ENCODE data around the gene CAMSAP2. TPM values are rescaled to one million over a fixed set of nuclear protein-coding genes. Genes with fewer than 3 reads are reported as not detected.

Gene CAMSAP2
- total RNA-seq, 1 experiment from 2014 or later: 25.0 TPM

GRCh38 chr1:200738949-200739651 is 407 bp downstream of the CAMSAP2 start (continued):
- TF ChIP-seq EGR1 (IDR thresholded peaks at IDR 0.05; ENCODE audit: low read depth) (0 out of 2 replicates have a peak, but pooled peaks have one; percentile 38), POLR2AphosphoS5 (IDR thresholded peaks at IDR 0.05; ENCODE audit: low read depth, low read length) (peak; percentile 44), YY1 (IDR thresholded peaks at IDR 0.05; ENCODE audit: extremely low read depth, insufficient replicate concordance, low read depth, low read length) (no peak)

DNA sequence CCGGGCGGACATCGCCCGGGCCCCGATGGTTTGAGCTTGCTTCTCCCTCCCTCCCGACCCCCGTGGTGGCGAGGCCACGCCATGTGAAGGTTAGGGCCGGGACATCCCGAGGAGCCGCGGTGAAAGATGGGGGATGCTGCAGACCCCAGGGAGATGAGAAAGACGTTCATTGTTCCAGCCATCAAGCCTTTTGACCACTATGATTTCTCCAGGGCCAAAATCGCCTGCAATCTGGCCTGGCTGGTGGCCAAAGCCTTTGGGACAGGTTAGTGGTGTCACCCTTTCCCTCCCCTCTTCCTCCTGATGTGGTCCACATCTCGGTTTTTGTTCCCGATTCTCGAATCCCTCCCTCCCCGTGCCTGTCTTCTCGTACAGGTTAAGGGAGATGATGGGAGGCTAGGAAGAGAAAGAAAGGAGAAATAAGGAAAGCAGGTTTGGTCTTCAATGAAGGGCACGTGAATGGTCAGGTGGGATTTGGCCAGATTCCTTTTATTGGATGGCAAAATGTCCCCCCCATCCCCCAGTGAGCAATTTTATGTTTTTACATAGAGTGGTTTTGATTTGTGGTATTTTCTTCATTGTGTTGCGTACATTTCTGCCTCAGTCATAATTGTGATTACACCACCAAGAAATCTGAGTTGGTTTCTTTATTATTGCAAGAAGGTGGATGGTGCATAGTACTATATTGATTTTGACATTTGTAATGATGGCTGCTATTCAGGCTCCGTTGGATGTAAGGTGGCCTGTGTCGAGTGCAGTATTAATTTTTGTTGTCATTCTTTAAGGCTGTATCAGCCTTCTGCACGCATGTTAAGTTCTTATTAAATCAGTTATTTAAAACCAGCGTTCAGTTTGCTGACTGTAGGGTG is 1.2 kb downstream of the CAMSAP2 start:
- Histone ChIP-seq H3K9ac (ENCODE audit: low read length) (peak overlapping the region; percentile 93), H3K4me2 (ENCODE audit: low read length) (peak overlapping the region; percentile 94), H4K20me1 (ENCODE audit: insufficient read depth) (no peaks in the 10 kb centered on the region; the same call in 1 of the 2 replicates), H3K79me2 (ENCODE audit: insufficient read depth, low read length) (peaks cover 51% of the 10 kb centered on the region), H3K9me2 (ENCODE audit: insufficient read depth) (no peaks in the 10 kb centered on the region), H3K9me3 (ENCODE audit: control insufficient read depth in 1 of 2, insufficient read depth in 1 of 2, low read depth in 1 of 2, low read length in 2 of 2) (no peaks in the 10 kb centered on the region), H3K36me3 (ENCODE audit: control insufficient read depth in 1 of 2, insufficient read depth in 2 of 2, low read length in 2 of 2) (no peaks in the 10 kb centered on the region), H2AFZ (ENCODE audit: low read depth, low read length, poor library complexity, severe bottlenecking) (no peak overlapping the region), H3K4me1 (ENCODE audit: control insufficient read depth in 1 of 2, insufficient read depth in 2 of 2, low read length in 2 of 2) (peaks cover 12 to 28% of the 10 kb centered on the region in 2 experiments; a peak in 3 of 4 replicates), H3K27me3 (ENCODE audit: insufficient read depth, low read length) (no peaks in the 10 kb centered on the region), H3K27ac (ENCODE audit: low read depth, low read length) (peak overlapping the region; percentile 96), H3K4me3 (replicated peaks in 1 of 2; ENCODE audit: low read depth in 1 of 2, low read length in 2 of 2) (peak overlapping the region; percentile 82 to 91)
- ATAC-seq (0 out of 2 replicates have a peak, but pooled peaks have one; percentile 4), DNase-seq (ENCODE audit: low read depth, low spot score) (no peak)
- CTCF ChIA-PET: no interaction called here
- TF ChIP-seq FOSL1 (IDR thresholded peaks at IDR 0.05; ENCODE audit: low read depth) (no peak), POLR2AphosphoS5 (IDR thresholded peaks at IDR 0.05; ENCODE audit: low read depth, low read length) (peak; percentile 36; the same call in 1 of the 2 replicates)
- RAD21 ChIA-PET (ENCODE audit: low non-redundant PET in 1 of 2, low total read pairs in 2 of 2, uncharacterized antibody in 2 of 2, unreplicated experiment in 2 of 2): no interaction called here
- intact Hi-C loops (cut with micrococcal nuclease): loop anchor here (5.0 kb wide), 1 partner anchor 118 kb away; the partner anchor contains the start of gene KIF14
- POLR2A ChIA-PET: interaction anchor here (2.8 kb wide), 1 partner anchor 70 kb away, joined by 15 read pairs; the partner anchor contains the start of gene DDX59
- TSS peak; percentile 41 for BruUV-seq (replicated peaks)
